ENCODE measurements around the gene CDK6. TPM values are rescaled to one million over a fixed set of nuclear protein-coding genes. Genes with fewer than 3 reads are reported as not detected.

CDK6 gene
- total and polyA plus RNA-seq, 8 donors: 2.6 to 86.3 (median 15.5) TPM

DNA sequence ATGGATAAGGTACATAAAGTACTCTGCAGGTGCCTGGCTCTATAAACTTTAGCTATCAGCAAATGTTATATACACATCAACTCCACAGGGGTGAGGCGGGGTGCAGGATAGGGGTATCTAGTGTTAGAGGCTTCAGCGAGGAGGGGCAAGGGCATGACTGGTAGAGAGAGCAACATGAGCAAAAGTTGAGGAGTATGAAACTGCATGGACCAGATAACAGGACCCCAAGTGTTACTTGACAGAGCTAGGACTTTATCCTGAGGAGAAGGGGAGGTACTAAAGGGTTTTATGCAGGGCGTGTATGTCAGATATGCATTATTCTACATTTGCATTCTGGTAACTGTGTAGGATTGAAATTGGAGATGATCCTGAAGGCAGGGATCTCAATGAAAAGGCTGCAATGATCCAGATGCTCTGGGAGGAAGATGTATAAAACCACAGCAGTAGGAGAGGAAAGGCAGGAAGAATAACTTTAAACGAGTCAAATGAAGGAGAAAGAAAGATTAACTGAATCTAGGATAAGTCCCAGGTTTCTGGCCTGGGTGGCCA lies 136.3 kb downstream of the CDK6 start:
- Histone ChIP-seq H3K4me1 (peaks cover 26 to 58% (median 39%) of the 10 kb centered on the region in 4 donors), H3K4me3 (no peak overlapping the region), H3K27me3 (no peaks in the 10 kb centered on the region), H3K27ac (peak overlapping the region; percentile 39 to 90 (median 73)), H3K9me3 (no peaks in the 10 kb centered on the region), H3K36me3 (no peaks in the 10 kb centered on the region)
- no peak for DNase-seq
- intact Hi-C loops (cut with DNase I; ENCODE audit: low total_unique reads): loop anchor here (10.0 kb wide), 1 partner anchor 135 kb away; the partner anchor contains the start of gene CDK6
- WGBS, 5 donors: 44 to 59% (median 48%) methylated on average over 4 of the region's 4 CpGs
- no peak for TF ChIP-seq POLR2AphosphoS5 (IDR thresholded peaks at IDR 0.05)
- TF ChIP-seq POLR2A (IDR thresholded peaks at IDR 0.05): no peak
- TF ChIP-seq, protein P1, sequence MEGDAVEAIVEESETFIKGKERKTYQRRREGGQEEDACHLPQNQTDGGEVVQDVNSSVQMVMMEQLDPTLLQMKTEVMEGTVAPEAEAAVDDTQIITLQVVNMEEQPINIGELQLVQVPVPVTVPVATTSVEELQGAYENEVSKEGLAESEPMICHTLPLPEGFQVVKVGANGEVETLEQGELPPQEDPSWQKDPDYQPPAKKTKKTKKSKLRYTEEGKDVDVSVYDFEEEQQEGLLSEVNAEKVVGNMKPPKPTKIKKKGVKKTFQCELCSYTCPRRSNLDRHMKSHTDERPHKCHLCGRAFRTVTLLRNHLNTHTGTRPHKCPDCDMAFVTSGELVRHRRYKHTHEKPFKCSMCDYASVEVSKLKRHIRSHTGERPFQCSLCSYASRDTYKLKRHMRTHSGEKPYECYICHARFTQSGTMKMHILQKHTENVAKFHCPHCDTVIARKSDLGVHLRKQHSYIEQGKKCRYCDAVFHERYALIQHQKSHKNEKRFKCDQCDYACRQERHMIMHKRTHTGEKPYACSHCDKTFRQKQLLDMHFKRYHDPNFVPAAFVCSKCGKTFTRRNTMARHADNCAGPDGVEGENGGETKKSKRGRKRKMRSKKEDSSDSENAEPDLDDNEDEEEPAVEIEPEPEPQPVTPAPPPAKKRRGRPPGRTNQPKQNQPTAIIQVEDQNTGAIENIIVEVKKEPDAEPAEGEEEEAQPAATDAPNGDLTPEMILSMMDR (IDR thresholded peaks at IDR 0.05): no peak
- no peak for TF ChIP-seq EP300 (IDR thresholded peaks at IDR 0.05)

DNA sequence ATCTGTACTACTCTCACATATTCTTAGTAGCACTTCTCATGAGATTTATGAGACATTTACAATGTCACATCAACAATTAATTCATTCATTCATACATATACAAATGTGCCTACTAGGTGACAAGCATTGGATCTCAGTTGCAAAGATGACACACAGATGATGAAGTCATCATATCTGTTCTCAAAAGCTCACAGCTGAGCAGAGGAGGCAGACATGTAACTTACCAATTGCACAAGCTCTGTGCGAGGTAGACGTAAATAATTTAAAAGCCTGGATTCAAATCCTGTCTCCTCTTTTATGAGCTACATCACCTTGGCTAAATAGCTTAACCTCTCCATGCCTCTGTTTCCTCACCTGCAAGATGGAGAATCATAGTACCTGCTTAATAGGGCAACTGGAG lies 136.8 kb downstream of the CDK6 start:
- 46 to 81% (median 61%) methylated on average over 2 of the region's 2 CpGs for WGBS, 5 donors
- no peaks in the 10 kb centered on the region for H3K27me3 ChIP-seq
- peak overlapping the region in 4 of 5 donors; percentile 73 to 90 (median 82) for H3K27ac ChIP-seq
- H3K4me1 ChIP-seq: peaks cover 26 to 63% (median 44%) of the 10 kb centered on the region in 4 donors
- no peaks in the 10 kb centered on the region for H3K9me3 ChIP-seq
- H3K36me3 ChIP-seq: no peaks in the 10 kb centered on the region
- H3K4me3 ChIP-seq: no peak overlapping the region
- no peak for DNase-seq
- TF ChIP-seq EP300 (IDR thresholded peaks at IDR 0.05) (no peak), POLR2A (IDR thresholded peaks at IDR 0.05) (no peak), POLR2AphosphoS5 (IDR thresholded peaks at IDR 0.05) (no peak)
- TF ChIP-seq, protein P1 (IDR thresholded peaks at IDR 0.05): no peak
- intact Hi-C loops (cut with DNase I; ENCODE audit: low total_unique reads): loop anchor here (10.0 kb wide), 1 partner anchor 135 kb away; the partner anchor contains the start of gene CDK6

DNA sequence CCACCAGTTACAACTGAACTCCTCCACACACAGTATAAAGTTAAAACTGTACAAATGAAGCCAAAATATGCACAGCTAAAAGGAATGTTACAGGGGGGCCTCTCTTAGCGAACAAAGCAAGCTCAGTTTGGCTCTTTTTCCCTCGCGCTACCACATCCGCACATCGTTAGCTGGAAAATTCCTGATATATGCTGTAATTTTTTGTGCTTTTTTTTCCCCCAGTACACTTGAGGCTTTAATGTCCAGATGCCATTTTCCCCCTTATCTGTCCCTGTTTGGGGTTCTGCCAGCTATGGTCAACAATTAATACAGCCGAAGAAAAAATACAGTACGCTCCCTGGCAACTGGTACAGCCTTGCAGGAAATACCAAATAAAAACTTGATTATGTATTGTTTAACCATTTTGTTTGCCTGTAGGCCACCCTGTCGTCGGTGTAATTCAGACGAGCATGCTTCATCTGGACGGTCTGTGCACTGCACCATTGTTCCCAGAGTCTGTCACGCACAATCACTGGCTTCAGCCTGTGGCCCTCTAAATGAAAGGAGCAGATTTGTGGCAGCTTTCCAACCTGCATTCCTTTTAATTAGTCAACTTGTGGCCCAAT lies 138.0 kb downstream of the CDK6 start:
- intact Hi-C loops (cut with DNase I; ENCODE audit: low total_unique reads): loop anchor here (10.0 kb wide), 1 partner anchor 136 kb away; the partner anchor contains the start of gene CDK6
- Histone ChIP-seq H3K27ac (peak overlapping the region; percentile 73 to 90 (median 80)), H3K36me3 (no peaks in the 10 kb centered on the region), H3K4me1 (peaks cover 26 to 72% (median 47%) of the 10 kb centered on the region in 4 donors), H3K27me3 (no peaks in the 10 kb centered on the region), H3K4me3 (peak overlapping the region; percentile 1 to 18 (median 7)), H3K9me3 (no peaks in the 10 kb centered on the region)
- TF ChIP-seq, protein P1 (IDR thresholded peaks at IDR 0.05): no peak
- TF ChIP-seq POLR2A (IDR thresholded peaks at IDR 0.05) (no peak), EP300 (IDR thresholded peaks at IDR 0.05) (no peak), POLR2AphosphoS5 (IDR thresholded peaks at IDR 0.05) (peak in 2 of 3 donors; percentile 49 to 87)
- DNase-seq: peak; percentile 62 to 91
- 16 to 40% (median 18%) methylated on average over 12 of the region's 12 CpGs for WGBS, 5 donors

DNA sequence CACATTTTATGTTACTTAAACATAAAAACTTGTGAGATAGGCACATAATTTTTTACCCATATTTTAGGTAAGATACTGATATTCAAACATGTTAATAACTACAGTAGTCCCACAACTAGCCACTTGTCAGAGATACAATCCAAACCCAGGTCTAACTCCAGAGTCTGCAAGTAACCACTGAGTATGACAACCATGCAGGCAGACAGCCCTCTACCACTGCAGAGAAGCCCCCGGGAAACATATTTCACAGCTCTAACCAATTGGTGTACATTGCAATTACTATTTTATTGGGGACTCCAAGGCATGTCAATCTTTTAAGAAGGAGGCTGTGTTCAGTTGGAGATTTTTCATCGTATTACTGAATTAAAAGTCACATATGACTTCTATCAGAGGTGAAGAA lies 139.0 kb downstream of the CDK6 start:
- no peaks in the 10 kb centered on the region for H3K27me3 ChIP-seq
- no peak for DNase-seq
- WGBS, 5 donors: 38 to 61% (median 53%) methylated on average over 2 of the region's 2 CpGs
- H3K4me3 ChIP-seq: no peak overlapping the region
- H3K36me3 ChIP-seq: no peaks in the 10 kb centered on the region
- peaks cover 26 to 80% (median 47%) of the 10 kb centered on the region in 4 donors for H3K4me1 ChIP-seq
- H3K27ac ChIP-seq: peak overlapping the region in 4 of 5 donors; percentile 73 to 90 (median 82)
- TF ChIP-seq POLR2AphosphoS5 (IDR thresholded peaks at IDR 0.05) (no peak), EP300 (IDR thresholded peaks at IDR 0.05) (no peak), POLR2A (IDR thresholded peaks at IDR 0.05) (no peak)
- TF ChIP-seq, protein P1 (IDR thresholded peaks at IDR 0.05): no peak
- intact Hi-C loops (cut with DNase I; ENCODE audit: low total_unique reads): loop anchor here (10.0 kb wide), 1 partner anchor 137 kb away; the partner anchor contains the start of gene CDK6
- no peaks in the 10 kb centered on the region for H3K9me3 ChIP-seq

Measured in stomach (tissue), 9 donors.